Measurements from ENCODE around the gene PRAMEF15. TPM values are rescaled to one million over a fixed set of nuclear protein-coding genes. Genes with fewer than 3 reads are reported as not detected.
"Not testable (repeated sequence)": the region's sequence is repeated elsewhere in the genome, so short reads cannot be mapped to it uniquely, and the experiment has no call there.

The PRAMEF15 gene
- not detected in 2 replicates for total RNA-seq

GRCh38 chr1:13315281-13315680 lies at the start of gene PRAMEF15:
TSS of gene PRAMEF15 (plus strand) at chr1:13315581. CDS start at chr1:13318408, 2,827 bp downstream.
- DNase-seq, result not testable (repeated sequence)

DNA sequence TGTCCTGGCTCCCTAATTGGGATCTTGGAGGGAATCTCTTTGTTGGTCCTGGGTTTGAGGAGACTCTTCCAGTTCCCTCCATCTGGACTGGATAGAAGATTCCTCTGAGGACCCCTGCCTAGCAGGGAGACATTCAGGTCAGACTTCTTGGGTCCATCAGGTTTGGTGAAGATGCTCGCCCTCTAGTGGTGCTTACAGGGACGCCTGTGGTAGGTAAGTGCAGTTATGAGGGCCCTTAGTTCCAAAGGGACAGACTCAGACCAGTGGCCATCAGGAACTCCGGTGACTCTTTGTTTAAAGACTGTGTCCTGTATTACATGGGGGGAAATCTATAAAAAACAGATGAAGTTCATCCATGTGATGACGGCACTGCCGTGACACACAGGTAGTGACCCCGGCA lies 38.4 kb upstream of the PRAMEF15 start:
- not testable (repeated sequence) for DNase-seq

- DNase-seq, result not testable (repeated sequence)
Observed at GRCh38 chr1:13279617-13280016, 35.8 kb upstream of the PRAMEF15 start.

GRCh38 chr1:13285037-13285436 lies 30.3 kb upstream of the PRAMEF15 start, which contains the start of gene PRAMEF8:
TSS of gene PRAMEF8 (minus strand) at chr1:13285137. CDS start at chr1:13284091, 1,046 bp downstream.
- not testable (repeated sequence) for DNase-seq

GRCh38 chr1:13289030-13289429 lies 26.4 kb upstream of the PRAMEF15 start:
- DNase-seq, result not testable (repeated sequence)

GRCh38 chr1:13297216-13297931 lies 18.0 kb upstream of the PRAMEF15 start:
- DNase-seq, result not testable (repeated sequence)

- not testable (repeated sequence) for DNase-seq
Observed at GRCh38 chr1:13298699-13299098, 16.7 kb upstream of the PRAMEF15 start.

DNA sequence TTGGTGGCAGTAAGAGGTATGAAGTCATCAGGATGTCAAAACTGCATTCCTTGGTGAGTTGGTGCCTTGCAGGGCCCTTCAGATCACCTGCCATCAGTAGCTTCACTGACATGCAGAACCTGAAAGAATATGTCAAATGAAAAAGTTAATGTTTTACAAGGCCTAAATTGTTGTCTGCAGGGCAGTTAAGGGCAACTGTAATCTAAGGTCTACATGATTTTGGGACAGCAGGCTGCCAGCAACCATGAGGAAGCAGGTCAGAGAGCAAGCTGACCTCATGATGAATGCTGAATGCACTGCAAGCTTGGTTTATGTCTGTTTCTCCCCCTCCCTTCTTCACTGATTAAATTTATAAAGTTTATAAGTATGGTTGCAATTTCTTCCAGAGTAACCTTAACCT lies 13.2 kb upstream of the PRAMEF15 start:
- DNase-seq, result not testable (repeated sequence)

DNA sequence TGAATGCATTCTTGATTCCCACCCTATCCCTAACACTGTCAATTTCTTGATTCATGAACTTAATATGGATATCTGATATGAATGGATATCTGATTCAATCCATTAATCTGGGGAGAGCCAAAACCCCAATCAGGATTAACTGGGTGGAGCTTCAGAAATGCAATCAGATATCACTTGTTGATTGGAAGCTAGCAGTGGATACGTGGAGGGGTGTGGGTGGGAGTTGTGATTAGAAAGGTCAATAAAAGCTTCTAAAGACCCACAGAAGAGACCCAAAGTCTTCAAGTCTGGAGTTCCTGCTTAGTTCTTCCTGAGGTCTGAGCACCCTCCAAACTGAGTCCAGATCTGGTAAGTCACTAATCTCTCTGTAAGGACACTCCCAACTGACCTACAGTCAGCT lies 12.1 kb upstream of the PRAMEF15 start, which contains the start of gene PRAMEF33:
Gene PRAMEF33, plus strand, starts transcription at position 301 of the 400 bp plus-strand sequence. CDS start 2,416 bp downstream, outside the sequence.
- not testable (repeated sequence) for DNase-seq

DNA sequence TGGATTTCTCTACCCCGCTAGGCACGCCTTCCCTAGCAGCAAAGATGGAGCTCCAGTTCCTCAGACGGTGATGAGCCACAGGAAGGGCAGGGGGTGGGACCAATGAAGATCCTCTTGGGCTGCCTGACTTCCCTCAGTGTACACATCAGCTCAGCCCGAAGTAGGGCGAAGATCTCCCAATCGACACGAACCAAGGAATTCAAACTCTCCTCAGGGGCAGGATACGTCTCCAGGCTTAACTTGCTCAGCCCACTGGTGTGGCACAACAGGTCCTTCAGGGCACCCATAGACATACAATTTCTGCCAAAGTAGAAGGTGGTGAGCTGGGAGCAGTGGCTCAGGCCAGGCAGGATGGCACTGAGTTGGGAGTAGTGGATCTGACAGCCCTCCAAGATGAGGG lies 27.1 kb downstream of the PRAMEF15 start:
- not testable (repeated sequence) for DNase-seq

DNA sequence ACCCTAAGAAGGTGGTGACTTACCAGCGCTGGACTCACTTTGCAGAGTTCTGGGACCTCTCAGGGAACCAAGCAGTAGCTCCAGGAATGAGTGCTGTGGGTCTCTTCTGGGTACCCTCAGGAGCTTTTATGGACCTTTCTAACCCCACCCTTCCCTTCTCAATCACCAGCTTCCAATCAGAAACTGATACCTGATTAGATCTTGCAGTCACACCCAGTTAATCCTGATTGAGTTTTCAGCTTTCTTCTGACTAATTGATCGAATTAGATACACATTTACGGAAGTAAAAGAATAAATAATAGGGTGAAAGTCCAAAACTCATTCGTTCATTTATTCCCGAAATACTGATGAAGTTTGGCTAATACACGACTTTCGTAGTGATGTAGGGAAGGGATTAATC lies 31.7 kb downstream of the PRAMEF15 start, which contains the start of gene PRAMEF14:
Gene PRAMEF14, minus strand, starts transcription at position 101 of the 400 bp plus-strand sequence. CDS start 1,820 bp downstream, outside the sequence.
- DNase-seq, result not testable (repeated sequence)

DNA sequence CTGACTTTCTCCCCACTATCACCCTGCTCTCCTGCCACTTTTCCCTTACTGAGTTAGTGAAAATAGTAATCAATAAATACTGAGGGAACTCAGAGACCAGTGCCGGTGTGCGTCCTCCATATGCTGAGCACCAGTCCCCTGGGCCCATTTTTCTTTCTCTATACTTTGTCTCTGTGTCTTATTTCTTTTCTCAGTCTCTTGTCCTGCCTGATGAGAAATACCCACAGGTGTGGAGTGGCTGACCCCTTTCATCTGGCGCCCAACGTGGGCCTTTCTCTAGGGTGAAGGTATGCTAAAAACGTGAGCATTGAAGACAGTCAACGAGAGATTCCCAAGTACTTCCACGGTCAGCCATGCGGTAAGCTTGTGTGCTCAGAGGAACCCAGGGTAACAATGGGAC lies 38.1 kb downstream of the PRAMEF15 start:
- not testable (repeated sequence) for DNase-seq

- not testable (repeated sequence) for DNase-seq
Observed at GRCh38 chr1:13354475-13354874, 39.1 kb downstream of the PRAMEF15 start.

DNA sequence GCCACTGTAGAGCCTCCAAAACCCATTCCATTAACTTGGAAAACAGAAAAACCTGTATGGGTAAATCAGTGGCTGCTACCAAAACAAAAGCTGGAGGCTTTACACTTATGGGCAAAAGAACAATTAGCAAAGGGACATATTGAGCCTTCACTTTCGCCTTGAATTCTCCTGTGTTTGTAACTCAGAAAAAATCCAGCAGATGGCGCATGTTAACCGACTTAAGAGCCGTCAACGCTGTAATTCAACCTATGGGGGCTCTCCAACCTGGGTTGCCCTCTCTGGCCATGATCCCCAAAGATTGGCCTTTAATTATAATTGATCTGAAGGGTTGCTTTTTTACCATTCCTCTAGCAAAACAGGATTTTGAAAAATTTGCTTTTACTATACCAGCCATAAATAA lies 41.4 kb downstream of the PRAMEF15 start:
- peak; percentile 74 for DNase-seq

- not testable (repeated sequence) for DNase-seq
Observed at GRCh38 chr1:13362364-13362763, 47.0 kb downstream of the PRAMEF15 start.

DNA sequence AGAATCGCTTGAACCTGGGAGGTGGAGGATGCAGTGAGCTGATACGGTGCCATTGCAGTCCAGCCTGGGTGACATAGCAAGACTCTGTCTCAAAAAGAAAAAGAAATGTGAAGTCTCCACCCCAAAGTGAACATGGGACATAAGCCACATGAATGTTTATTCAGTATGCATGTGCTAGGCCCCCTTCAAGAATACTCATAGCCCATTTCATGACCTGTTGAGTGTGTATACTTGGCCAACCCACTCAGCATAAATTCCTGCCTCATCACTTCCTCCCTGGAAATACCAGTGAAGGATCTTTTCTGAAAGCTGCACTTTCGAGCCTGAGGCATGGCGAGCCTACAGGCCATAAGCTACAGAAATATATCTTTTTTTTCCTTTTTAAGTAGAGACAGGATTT lies 49.5 kb downstream of the PRAMEF15 start:
- not testable (repeated sequence) for DNase-seq

DNA sequence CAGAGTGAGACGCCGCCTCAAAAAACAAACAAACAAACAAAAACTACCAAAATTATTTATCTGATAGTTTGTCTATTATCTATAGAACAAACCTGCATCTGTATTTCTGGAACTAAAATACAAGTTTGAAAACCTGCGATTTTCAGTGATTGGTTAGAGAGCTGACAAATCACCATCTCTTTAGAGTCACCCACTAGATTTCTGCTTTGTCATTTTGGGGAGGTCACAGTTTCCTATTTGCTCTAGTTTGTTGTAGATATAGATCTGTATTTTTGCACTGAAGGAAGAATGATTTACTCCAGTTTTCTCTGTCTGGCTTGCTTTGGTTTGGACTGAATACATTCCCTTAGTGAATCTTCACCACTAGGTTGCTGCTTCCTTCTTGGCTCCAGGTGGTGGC lies 51.2 kb downstream of the PRAMEF15 start:
- not testable (repeated sequence) for DNase-seq

GRCh38 chr1:13368544-13368943 lies 53.2 kb downstream of the PRAMEF15 start:
- DNase-seq, result not testable (repeated sequence)

Other genes starting within 250 kb of the PRAMEF15 start
- not detected in 2 replicates for gene PRAMEF25, start 244.8 kb upstream of the PRAMEF15 start, total RNA-seq
- not detected in 2 replicates for gene HNRNPCL2, start 198.7 kb upstream of the PRAMEF15 start, total RNA-seq
- not detected in 2 replicates for gene PRAMEF26, start 159.6 kb upstream of the PRAMEF15 start, total RNA-seq
- gene HNRNPCL4, start 149.9 kb upstream of the PRAMEF15 start, total RNA-seq, result not detected in 2 replicates
- gene PRAMEF9, start 143.7 kb upstream of the PRAMEF15 start, total RNA-seq, result not detected in 2 replicates
- not detected in 2 replicates for gene PRAMEF13, start 114.2 kb upstream of the PRAMEF15 start, total RNA-seq
- not detected in 2 replicates for gene PRAMEF18, start 89.4 kb upstream of the PRAMEF15 start, total RNA-seq
- not detected in 2 replicates for gene PRAMEF5, start 61.4 kb upstream of the PRAMEF15 start, total RNA-seq
- gene PRAMEF8, start 30.4 kb upstream of the PRAMEF15 start, total RNA-seq, result not detected in 2 replicates
- not detected in 2 replicates for gene PRAMEF33, start 12.0 kb upstream of the PRAMEF15 start, total RNA-seq
- gene PRAMEF14, start 31.6 kb downstream of the PRAMEF15 start, total RNA-seq, result not detected in 2 replicates
- not detected in 2 replicates for gene PRAMEF19, start 56.4 kb downstream of the PRAMEF15 start, total RNA-seq
- not detected in 2 replicates for gene PRAMEF17, start 74.1 kb downstream of the PRAMEF15 start, total RNA-seq
- gene PRAMEF20, start 94.9 kb downstream of the PRAMEF15 start, total RNA-seq, result not detected in 2 replicates
- gene LRRC38, start 198.4 kb downstream of the PRAMEF15 start, total RNA-seq, result 0.09 and 0.17 TPM in 2 replicates

Measured in dermis blood vessel endothelial cell (primary cell).